GM12878 (cell line): ENCODE measurements around the gene RPUSD1. TPM values are rescaled to one million over a fixed set of nuclear protein-coding genes. Genes with fewer than 3 reads are reported as not detected.

Experiments used
- ATAC-seq: fragments of 200-7000 bp; cut with Tn5 transposase; 3 replicates; pipeline ENCODE4 v1.9.1; 2020; ENCODE audit warnings: mild to moderate bottlenecking, moderate library complexity
- BruUV-seq: library from RNA; stranded (reverse); fragments of 400-500 nt; replicated peaks from 2 replicates; lab custom pipeline; 2021; lab: Mats Ljungman, UMichigan
- CTCF ChIA-PET: fragments of 300-600 bp; sonication (Branson Sonifier 250); formaldehyde crosslinking; extraction: SDS; loops from one replicate; lab custom pipeline; 2021; ENCODE audit warnings: inconsistent platforms; lab: Yijun Ruan, JAX
- POLR2A ChIA-PET: fragments of 350-600 bp; formaldehyde crosslinking; extraction: SDS; loops from one replicate; lab custom pipeline; 2021; ENCODE audit warnings: inconsistent platforms; lab: Charles Lee
- RAD21 ChIA-PET: fragments of 300-600 bp; sonication (Branson Sonifier 250); formaldehyde crosslinking; loops from one replicate; lab custom pipeline; 2023; ENCODE audit warnings: antibody characterized with exemption; ENCODE audit not compliant: unreplicated experiment; lab: Charles Lee
- SMC1A ChIA-PET: fragments of 300-600 bp; sonication (Branson Sonifier 250); formaldehyde crosslinking; loops from one replicate; lab custom pipeline; 2023; ENCODE audit not compliant: unreplicated experiment, uncharacterized antibody; lab: Charles Lee
- DNase-seq: peaks from one replicate; pipeline ENCODE4 v3.0.0-alpha.2; 2011; ENCODE audit warnings: low read depth, low spot score
- FAIRE-seq: peaks from 3 replicates; lab custom pipeline; 2011; peaks lifted over from hg19 to GRCh38; lab: Jason Lieb, UNC
- H2AFZ ChIP-seq: 2 replicates; pipeline ENCODE4 v1.6.0; 2011; ENCODE audit warnings: low read depth, low read length, control low read depth; ENCODE audit not compliant: control insufficient read depth
- H3K27ac ChIP-seq: 2 replicates; pipeline ENCODE4 v1.5.1; 2011; ENCODE audit warnings: control low read depth; ENCODE audit not compliant: control insufficient read depth, insufficient read depth
- H3K27me3 ChIP-seq, 2 experiments: replicated peaks in 1 of 2; 2 replicates each; pipeline versions ENCODE4 v1.6.0 to v1.6.1; 2011; ENCODE audit warnings: low read length in 1 of 2; ENCODE audit not compliant: control insufficient read depth in 2 of 2, insufficient read depth in 2 of 2
- H3K36me3 ChIP-seq, 2 experiments: 2 replicates each; pipeline ENCODE4 v1.5.1; 2011; ENCODE audit warnings: low read length in 1 of 2; ENCODE audit not compliant: control insufficient read depth in 2 of 2, insufficient read depth in 2 of 2
- H3K4me1 ChIP-seq: 2 replicates; pipeline ENCODE4 v1.6.1; 2011; ENCODE audit warnings: mild to moderate bottlenecking, low read length, moderate library complexity, mixed read lengths; ENCODE audit not compliant: control insufficient read depth, insufficient read depth
- H3K4me2 ChIP-seq: 2 replicates; pipeline ENCODE4 v1.6.0; 2011; ENCODE audit warnings: control low read depth; ENCODE audit not compliant: control insufficient read depth, insufficient read depth
- H3K4me3 ChIP-seq: fragments of 200-600 bp; sonication (generic); 2 replicates; pipeline ENCODE4 v1.5.1; 2016
- H3K79me2 ChIP-seq: 2 replicates; pipeline ENCODE4 v1.6.0; 2011; ENCODE audit warnings: low read length; ENCODE audit not compliant: control insufficient read depth, insufficient read depth
- H3K9ac ChIP-seq: 2 replicates; pipeline ENCODE4 v1.8.0; 2011; ENCODE audit warnings: low read length, control low read depth, mixed read lengths; ENCODE audit not compliant: control insufficient read depth, insufficient read depth
- H3K9me3 ChIP-seq: replicated peaks from 3 replicates; pipeline ENCODE4 v1.5.1; 2011; ENCODE audit warnings: mild to moderate bottlenecking, low read length; ENCODE audit not compliant: control insufficient read depth, insufficient read depth
- H4K20me1 ChIP-seq: 2 replicates; pipeline ENCODE4 v1.6.0; 2011; ENCODE audit not compliant: control insufficient read depth, insufficient read depth
- CREB1 ChIP-seq: IDR thresholded peaks from 2 replicates; pipeline ENCODE4 v1.6.1; 2012; ENCODE audit warnings: low read depth, mild to moderate bottlenecking, inconsistent platforms
- TCF7 ChIP-seq: IDR thresholded peaks from 2 replicates; pipeline ENCODE4 v1.6.1; 2014; ENCODE audit warnings: antibody characterized with exemption, borderline replicate concordance
- ZNF217 ChIP-seq: fragments of 450-650 bp; IDR thresholded peaks from 2 replicates; pipeline ENCODE4 v1.6.1; 2017; ENCODE audit warnings: antibody characterized with exemption, mild to moderate bottlenecking
- WGBS: methylation state at CpG from one replicate; pipeline ENCODE4 v1.1.6; 2016; ENCODE audit warnings: low lambda C conversion rate; ENCODE audit not compliant: insufficient replicate concordance, insufficient coverage; ENCODE audit errors: missing lambda C conversion rate; 5-methylcytosine and 5-hydroxymethylcytosine counted together
- in situ Hi-C: fragments of 300-500 bp; cut with MboI; formaldehyde crosslinking; loops from 9 replicates; pipeline ENCODE4 v1.14.3; 2018; ENCODE audit warnings: mixed read lengths
- intact Hi-C: fragments of 100-400 bp; cut with micrococcal nuclease; formaldehyde crosslinking; loops from one replicate; pipeline ENCODE4 v1.14.2; 2022; ENCODE audit not compliant: unreplicated experiment
- polyA plus RNA-seq, 11 experiments: library from polyadenylated mRNA; depleted of rRNA in 4 of 11; unstranded in 6 of 11; stranded (reverse) in 5 of 11; fragments of >200 nt; fragmentation: Nextera tagmentation in 4 of 11; fragmentation: Illumina TruSeq in 1 of 11; extraction: Ambion mirVana in 4 of 11; extraction: Trizol in 1 of 11; gene quantifications; 1 replicate in 1 of 11; 2 replicates in 10 of 11; pipeline versions ENCODE4 v1.2.1 to v1.2.3, GENCODE V29; 2011 to 2016; ENCODE audit warnings: inconsistent platforms in 2 of 11, missing spikeins in 2 of 11, low read depth in 1 of 11
- total RNA-seq, 4 experiments: library from RNA; depleted of rRNA in 3 of 4; stranded (reverse); fragments of >200 nt in 3 of 4; fragmentation: Illumina TruSeq in 1 of 4; extraction: Trizol in 1 of 4; gene quantifications; 2 replicates each; pipeline versions ENCODE4 v1.2.1 to v1.2.3, GENCODE V29; 2013 to 2021
- TF ChIP-seq, protein P1 (sequence below): IDR thresholded peaks from 2 replicates; pipeline ENCODE4 v1.6.1; 2012; ENCODE audit warnings: low read depth, low read length, improper control_type of control experiment
- TF ChIP-seq, protein P2 (sequence below): fragments of 450-650 bp; formaldehyde crosslinking; IDR thresholded peaks from 2 replicates; pipeline ENCODE4 v1.5.0; 2022; ENCODE audit warnings: mild to moderate bottlenecking, missing genetic modification characterization

Gene RPUSD1
- total and polyA plus RNA-seq, 10 of the 15 experiments (the other 5 are each of a cell fraction or from before 2014, with no cell fraction given) = 0.55 to 49.9 (median 21.1) TPM

DNA sequence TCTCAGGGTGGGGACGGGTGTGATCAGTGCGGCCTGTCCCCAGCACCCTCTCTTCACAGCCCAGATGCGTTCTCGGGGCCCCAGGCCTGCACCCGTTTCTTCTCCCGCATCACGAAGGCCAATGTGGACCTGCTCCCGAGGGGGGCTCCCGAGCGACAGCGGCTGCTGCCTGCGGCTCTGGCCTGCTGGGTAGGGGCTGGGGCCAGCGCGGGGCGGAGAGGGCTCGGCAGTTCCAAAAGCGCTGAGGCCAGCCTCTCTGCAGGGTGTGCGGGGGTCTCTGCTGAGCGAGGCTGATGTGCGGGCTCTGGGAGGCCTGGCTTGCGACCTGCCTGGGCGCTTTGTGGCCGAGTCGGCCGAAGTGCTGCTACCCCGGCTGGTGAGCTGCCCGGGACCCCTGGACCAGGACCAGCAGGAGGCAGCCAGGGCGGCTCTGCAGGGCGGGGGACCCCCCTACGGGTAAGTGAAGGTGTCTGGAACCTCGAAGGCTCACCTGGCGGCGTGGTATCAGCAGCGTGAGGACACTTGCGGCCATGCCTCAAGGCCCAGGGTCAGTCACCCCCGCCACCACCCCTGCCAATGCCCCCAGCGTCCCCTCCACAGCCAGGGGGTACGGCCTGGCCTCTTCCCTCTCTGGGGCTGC lies 23.2 kb downstream of the RPUSD1 start:
- ATAC-seq (no peak), DNase-seq (no peak), FAIRE-seq (no peak)
- no TSS peak for BruUV-seq
- no peaks in the 10 kb centered on the region for H3K36me3 ChIP-seq
- H3K9ac ChIP-seq = no peak overlapping the region
- no peak overlapping the region for H3K27ac ChIP-seq
- H3K4me2 ChIP-seq = no peak overlapping the region
- no peaks in the 10 kb centered on the region for H3K27me3 ChIP-seq
- no peaks in the 10 kb centered on the region for H3K9me3 ChIP-seq
- RAD21 ChIA-PET = no interaction called here
- POLR2A ChIA-PET = no interaction called here
- no peaks in the 10 kb centered on the region for H4K20me1 ChIP-seq
- intact Hi-C loops = no loop called here
- 78% methylated on average over 31 of the region's 38 CpGs for WGBS
- H2AFZ ChIP-seq = no peak overlapping the region
- SMC1A ChIA-PET = no interaction called here
- no peak overlapping the region for H3K4me3 ChIP-seq
- H3K79me2 ChIP-seq = no peaks in the 10 kb centered on the region
- no peaks in the 10 kb centered on the region for H3K4me1 ChIP-seq
- CTCF ChIA-PET = no interaction called here
- in situ Hi-C loops = no loop called here
- TF ChIP-seq ZNF217 = no peak
- TF ChIP-seq, protein P1, sequence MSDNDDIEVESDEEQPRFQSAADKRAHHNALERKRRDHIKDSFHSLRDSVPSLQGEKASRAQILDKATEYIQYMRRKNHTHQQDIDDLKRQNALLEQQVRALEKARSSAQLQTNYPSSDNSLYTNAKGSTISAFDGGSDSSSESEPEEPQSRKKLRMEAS = no peak
- TF ChIP-seq, protein P2, sequence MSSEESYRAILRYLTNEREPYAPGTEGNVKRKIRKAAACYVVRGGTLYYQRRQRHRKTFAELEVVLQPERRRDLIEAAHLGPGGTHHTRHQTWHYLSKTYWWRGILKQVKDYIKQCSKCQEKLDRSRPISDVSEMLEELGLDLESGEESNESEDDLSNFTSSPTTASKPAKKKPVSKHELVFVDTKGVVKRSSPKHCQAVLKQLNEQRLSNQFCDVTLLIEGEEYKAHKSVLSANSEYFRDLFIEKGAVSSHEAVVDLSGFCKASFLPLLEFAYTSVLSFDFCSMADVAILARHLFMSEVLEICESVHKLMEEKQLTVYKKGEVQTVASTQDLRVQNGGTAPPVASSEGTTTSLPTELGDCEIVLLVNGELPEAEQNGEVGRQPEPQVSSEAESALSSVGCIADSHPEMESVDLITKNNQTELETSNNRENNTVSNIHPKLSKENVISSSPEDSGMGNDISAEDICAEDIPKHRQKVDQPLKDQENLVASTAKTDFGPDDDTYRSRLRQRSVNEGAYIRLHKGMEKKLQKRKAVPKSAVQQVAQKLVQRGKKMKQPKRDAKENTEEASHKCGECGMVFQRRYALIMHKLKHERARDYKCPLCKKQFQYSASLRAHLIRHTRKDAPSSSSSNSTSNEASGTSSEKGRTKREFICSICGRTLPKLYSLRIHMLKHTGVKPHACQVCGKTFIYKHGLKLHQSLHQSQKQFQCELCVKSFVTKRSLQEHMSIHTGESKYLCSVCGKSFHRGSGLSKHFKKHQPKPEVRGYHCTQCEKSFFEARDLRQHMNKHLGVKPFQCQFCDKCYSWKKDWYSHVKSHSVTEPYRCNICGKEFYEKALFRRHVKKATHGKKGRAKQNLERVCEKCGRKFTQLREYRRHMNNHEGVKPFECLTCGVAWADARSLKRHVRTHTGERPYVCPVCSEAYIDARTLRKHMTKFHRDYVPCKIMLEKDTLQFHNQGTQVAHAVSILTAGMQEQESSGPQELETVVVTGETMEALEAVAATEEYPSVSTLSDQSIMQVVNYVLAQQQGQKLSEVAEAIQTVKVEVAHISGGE (CRISPR knock-in tag) = no peak
- no peak for TF ChIP-seq TCF7
- no peak for TF ChIP-seq CREB1
